ENCODE data around the gene LTBP4. TPM values are rescaled to one million over a fixed set of nuclear protein-coding genes. Genes with fewer than 3 reads are reported as not detected.

The LTBP4 gene
- total and polyA plus RNA-seq, 8 donors = 151 to 519 (median 345) TPM

- DNase-seq (no peak), ATAC-seq (no peak)
- H3K9me3 ChIP-seq = no peaks in the 10 kb centered on the region
- H3K36me3 ChIP-seq = peaks cover 0 to 92% of the 10 kb centered on the region in 2 donors
- no peak overlapping the region for H3K27ac ChIP-seq
- TF ChIP-seq, protein P1, sequence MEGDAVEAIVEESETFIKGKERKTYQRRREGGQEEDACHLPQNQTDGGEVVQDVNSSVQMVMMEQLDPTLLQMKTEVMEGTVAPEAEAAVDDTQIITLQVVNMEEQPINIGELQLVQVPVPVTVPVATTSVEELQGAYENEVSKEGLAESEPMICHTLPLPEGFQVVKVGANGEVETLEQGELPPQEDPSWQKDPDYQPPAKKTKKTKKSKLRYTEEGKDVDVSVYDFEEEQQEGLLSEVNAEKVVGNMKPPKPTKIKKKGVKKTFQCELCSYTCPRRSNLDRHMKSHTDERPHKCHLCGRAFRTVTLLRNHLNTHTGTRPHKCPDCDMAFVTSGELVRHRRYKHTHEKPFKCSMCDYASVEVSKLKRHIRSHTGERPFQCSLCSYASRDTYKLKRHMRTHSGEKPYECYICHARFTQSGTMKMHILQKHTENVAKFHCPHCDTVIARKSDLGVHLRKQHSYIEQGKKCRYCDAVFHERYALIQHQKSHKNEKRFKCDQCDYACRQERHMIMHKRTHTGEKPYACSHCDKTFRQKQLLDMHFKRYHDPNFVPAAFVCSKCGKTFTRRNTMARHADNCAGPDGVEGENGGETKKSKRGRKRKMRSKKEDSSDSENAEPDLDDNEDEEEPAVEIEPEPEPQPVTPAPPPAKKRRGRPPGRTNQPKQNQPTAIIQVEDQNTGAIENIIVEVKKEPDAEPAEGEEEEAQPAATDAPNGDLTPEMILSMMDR (IDR thresholded peaks at IDR 0.05) = no peak
- peaks cover 0 to 60% of the 10 kb centered on the region in 2 donors for H3K4me1 ChIP-seq
- no peak overlapping the region for H3K4me3 ChIP-seq
- H3K27me3 ChIP-seq = no peaks in the 10 kb centered on the region
- intact Hi-C loops (cut with DNase I) = no loop called here
Measured at GRCh38 chr19:40583283-40583682, 17.9 kb upstream of the LTBP4 start.

DNA sequence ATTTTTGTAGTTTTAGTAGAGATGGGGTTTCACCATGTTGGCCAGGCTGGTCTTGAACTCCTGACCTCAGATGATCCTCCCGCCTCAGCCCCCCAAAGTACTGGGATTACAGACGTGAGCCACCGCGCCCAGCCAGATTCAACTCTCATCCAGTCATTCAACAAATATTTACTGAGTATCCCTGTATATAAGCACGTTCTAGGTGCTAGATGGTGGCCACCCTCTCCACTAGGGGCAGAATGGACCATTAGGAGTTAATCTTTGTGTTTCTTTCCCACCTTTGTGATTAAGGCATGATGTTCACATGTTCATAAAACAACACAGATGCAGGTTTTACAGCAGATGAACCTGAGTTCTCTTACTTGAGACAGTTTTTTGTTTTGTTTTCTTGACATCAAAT, 17.2 kb upstream of the LTBP4 start:
- Histone ChIP-seq H3K27ac (no peak overlapping the region), H3K4me3 (no peak overlapping the region), H3K4me1 (peaks cover 0 to 53% of the 10 kb centered on the region in 2 donors), H3K36me3 (peaks cover 0 to 96% of the 10 kb centered on the region in 2 donors), H3K27me3 (no peaks in the 10 kb centered on the region), H3K9me3 (no peaks in the 10 kb centered on the region)
- intact Hi-C loops (cut with DNase I) = no loop called here
- no peak for ATAC-seq
- DNase-seq = no peak
- TF ChIP-seq, protein P1 (IDR thresholded peaks at IDR 0.05) = no peak

- H3K4me1 ChIP-seq = peaks cover 0 to 43% of the 10 kb centered on the region in 2 donors
- intact Hi-C loops (cut with DNase I) = no loop called here
- no peak overlapping the region for H3K4me3 ChIP-seq
- TF ChIP-seq, protein P1 (IDR thresholded peaks at IDR 0.05) = no peak
- no peaks in the 10 kb centered on the region for H3K27me3 ChIP-seq
- H3K27ac ChIP-seq = peak overlapping the region in 1 of 2 donors; percentile 88
- no peaks in the 10 kb centered on the region for H3K9me3 ChIP-seq
- peak in 1 of 4 donors; percentile 49 for DNase-seq
- H3K36me3 ChIP-seq = peaks cover 0 to 96% of the 10 kb centered on the region in 2 donors
- peak; percentile 42 for ATAC-seq
Measured at GRCh38 chr19:40585241-40585981, 15.8 kb upstream of the LTBP4 start.

DNA sequence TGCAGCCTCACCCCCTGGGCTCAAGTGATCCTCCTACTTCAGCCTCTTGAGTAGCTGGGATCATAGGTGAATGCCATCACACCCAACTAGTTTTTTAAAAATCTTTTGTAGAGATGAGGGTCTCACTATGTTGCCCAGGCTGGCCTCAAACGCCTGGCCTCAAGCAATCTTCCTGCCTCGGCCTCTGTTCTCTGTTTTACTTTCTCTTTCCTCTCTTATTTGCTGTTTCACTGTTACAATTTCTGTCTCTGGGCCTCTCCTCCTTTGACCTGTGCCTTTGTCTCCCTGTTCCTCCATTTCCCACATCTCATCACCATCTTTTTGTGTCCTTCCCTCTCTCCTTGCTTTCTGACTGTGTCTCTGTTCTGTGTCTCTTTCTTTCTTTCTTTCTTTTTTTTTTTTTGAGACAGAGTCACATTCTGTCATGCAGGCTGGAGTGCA, 15.2 kb upstream of the LTBP4 start:
- H3K4me1 ChIP-seq = peaks cover 0 to 37% of the 10 kb centered on the region in 2 donors
- intact Hi-C loops (cut with DNase I) = no loop called here
- peak overlapping the region in 1 of 2 donors; percentile 88 for H3K27ac ChIP-seq
- TF ChIP-seq, protein P1 (IDR thresholded peaks at IDR 0.05) = no peak
- DNase-seq = no peak
- ATAC-seq = no peak
- no peak overlapping the region for H3K4me3 ChIP-seq
- H3K36me3 ChIP-seq = peaks cover 0 to 96% of the 10 kb centered on the region in 2 donors
- H3K27me3 ChIP-seq = no peaks in the 10 kb centered on the region
- H3K9me3 ChIP-seq = no peaks in the 10 kb centered on the region

DNA sequence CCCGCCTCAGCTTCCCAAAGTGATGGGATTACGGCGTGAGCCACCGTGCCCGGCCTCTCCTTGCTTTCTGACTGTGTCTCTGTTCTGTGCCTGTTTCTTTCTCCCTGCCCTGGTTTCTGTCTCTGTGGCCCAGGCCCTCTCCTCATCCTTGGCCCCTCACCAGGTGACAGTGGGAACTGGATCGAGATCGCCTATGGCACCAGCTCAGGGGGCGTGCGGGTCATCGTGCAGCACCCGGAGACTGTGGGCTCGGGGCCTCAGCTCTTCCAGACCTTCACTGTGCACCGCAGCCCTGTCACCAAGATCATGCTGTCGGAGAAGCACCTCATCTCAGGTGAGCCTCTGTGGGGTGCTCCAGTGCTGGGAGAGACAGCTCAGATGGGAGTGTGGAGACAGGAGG, 14.6 kb upstream of the LTBP4 start:
- ATAC-seq = no peak
- Histone ChIP-seq H3K27ac (peak overlapping the region in 1 of 2 donors; percentile 88), H3K9me3 (no peaks in the 10 kb centered on the region), H3K27me3 (no peaks in the 10 kb centered on the region), H3K36me3 (peaks cover 0 to 93% of the 10 kb centered on the region in 2 donors), H3K4me1 (peaks cover 0 to 33% of the 10 kb centered on the region in 2 donors), H3K4me3 (no peak overlapping the region)
- TF ChIP-seq, protein P1 (IDR thresholded peaks at IDR 0.05) = no peak
- DNase-seq = no peak
- intact Hi-C loops (cut with DNase I) = no loop called here

Measured in left lung (tissue), 10 donors.